Muscle of leg (tissue), 11 donors: Measurements from ENCODE around the gene NFASC. TPM values are rescaled to one million over a fixed set of nuclear protein-coding genes. Genes with fewer than 3 reads are reported as not detected.

Source experiments
- DNase-seq: peaks from one replicate; pipeline ENCODE4 v3.0.0; 2013
- H3K27ac ChIP-seq: one replicate; pipeline ENCODE4 v1.5.1; 2013; ENCODE audit warnings: mild to moderate bottlenecking, low read length, control low read depth
- H3K27me3 ChIP-seq: one replicate; pipeline ENCODE4 v1.6.1; 2013; ENCODE audit warnings: low read length; ENCODE audit not compliant: control insufficient read depth, insufficient read depth
- H3K36me3 ChIP-seq: one replicate; pipeline ENCODE4 v1.6.1; 2013; ENCODE audit warnings: low read length; ENCODE audit not compliant: control insufficient read depth, insufficient read depth
- H3K4me1 ChIP-seq: one replicate; pipeline ENCODE4 v1.6.1; 2013; ENCODE audit warnings: low read length; ENCODE audit not compliant: control insufficient read depth, insufficient read depth
- H3K4me3 ChIP-seq: one replicate; pipeline ENCODE4 v1.5.1; 2013; ENCODE audit warnings: low read length, control low read depth
- H3K9me3 ChIP-seq: replicated peaks from 2 replicates; pipeline ENCODE4 v1.6.1; 2013; ENCODE audit warnings: low read depth, low read length; ENCODE audit not compliant: control insufficient read depth
- WGBS: methylation state at CpG from one replicate; pipeline ENCODE4 v1.1.5; 2013; ENCODE audit warnings: missing lambda C conversion rate; ENCODE audit not compliant: insufficient coverage; 5-methylcytosine and 5-hydroxymethylcytosine counted together
- polyA plus RNA-seq, 8 donors: library from polyadenylated mRNA; unstranded; fragments of 120-200 nt; gene quantifications; one replicate each; pipeline versions ENCODE4 v1.2.1 to v1.2.3, GENCODE V29; 2013; ENCODE audit warnings: inconsistent platforms in 1 of 8, low replicate concordance in 1 of 8; ENCODE audit not compliant: insufficient read length in 8 of 8, insufficient read depth in 1 of 8
- total RNA-seq: library from RNA; stranded (reverse); fragments of 120-200 nt; gene quantifications from one replicate; pipeline ENCODE4 v1.2.4, GENCODE V29; 2013

NFASC gene
- total and polyA plus RNA-seq, 9 donors, result 0.81 to 1.8 (median 1.1) TPM

DNA sequence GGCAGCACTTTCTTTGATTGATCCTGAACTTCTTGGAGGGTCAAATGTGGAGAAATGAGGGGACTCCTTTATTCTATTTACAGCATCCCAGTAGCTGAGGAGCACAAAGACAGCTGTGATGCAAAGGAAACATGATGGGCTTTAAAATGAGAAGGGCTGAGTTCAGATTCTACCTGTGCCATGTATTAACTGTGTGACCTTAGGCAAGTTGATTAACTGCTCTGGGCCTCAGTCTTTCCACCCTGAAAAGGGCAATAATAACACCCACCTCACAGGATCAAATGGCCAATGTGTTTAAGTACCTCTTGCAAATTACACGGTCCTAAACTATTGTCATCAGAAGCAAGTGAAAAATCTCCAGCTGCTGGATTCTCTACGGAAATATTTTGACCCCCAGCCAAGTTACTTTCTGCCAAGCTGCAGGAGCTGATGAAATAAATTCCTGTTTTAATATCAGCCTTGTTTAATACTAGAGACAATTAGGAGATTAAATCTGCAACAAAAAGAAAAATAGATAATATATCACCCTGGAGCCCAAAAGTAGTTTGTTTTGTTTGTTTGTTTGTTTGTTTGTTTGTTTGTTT lies 197.9 kb downstream of the NFASC start:
- Histone ChIP-seq H3K27me3 (peaks cover 2% of the 10 kb centered on the region), H3K36me3 (no peaks in the 10 kb centered on the region), H3K4me1 (no peaks in the 10 kb centered on the region), H3K27ac (no peak overlapping the region), H3K4me3 (no peak overlapping the region), H3K9me3 (no peaks in the 10 kb centered on the region)
- WGBS, result no CpG with 5 or more reads among the region's 2 CpGs
- DNase-seq, result peak; percentile 43

DNA sequence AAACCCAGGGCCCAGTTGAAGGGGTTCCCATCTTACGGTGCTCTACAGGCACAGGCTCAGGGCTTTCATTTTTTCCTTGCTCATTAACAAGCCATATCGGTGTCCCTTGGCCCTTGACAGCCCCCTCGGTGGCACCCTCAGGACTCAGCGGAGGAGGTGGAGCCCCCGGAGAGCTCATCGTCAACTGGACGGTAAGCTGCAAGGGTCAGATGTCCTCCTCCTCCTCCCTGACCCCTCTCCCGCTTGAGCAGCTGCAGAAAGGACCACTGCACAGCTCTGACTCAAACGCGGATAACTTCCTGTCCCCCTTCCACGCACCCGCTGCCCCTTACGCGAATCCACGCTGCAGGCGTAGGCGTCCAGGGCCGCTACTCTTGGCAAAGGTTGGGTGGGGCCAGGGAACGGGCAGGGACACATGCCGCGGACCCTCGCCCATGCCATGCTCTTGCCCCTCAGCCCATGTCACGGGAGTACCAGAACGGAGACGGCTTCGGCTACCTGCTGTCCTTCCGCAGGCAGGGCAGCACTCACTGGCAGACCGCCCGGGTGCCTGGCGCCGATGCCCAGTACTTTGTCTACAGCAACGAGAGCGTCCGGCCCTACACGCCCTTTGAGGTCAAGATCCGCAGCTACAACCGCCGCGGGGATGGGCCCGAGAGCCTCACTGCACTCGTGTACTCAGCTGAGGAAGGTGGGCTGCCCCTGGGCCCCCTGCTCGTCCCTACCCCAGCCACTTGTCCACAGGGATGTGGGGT lies 198.9 kb downstream of the NFASC start:
- WGBS, result 77% methylated on average over 40 of the region's 42 CpGs
- no peak for DNase-seq
- Histone ChIP-seq H3K4me3 (no peak overlapping the region), H3K4me1 (no peaks in the 10 kb centered on the region), H3K9me3 (no peaks in the 10 kb centered on the region), H3K36me3 (no peaks in the 10 kb centered on the region), H3K27me3 (no peaks in the 10 kb centered on the region), H3K27ac (no peak overlapping the region)

DNA sequence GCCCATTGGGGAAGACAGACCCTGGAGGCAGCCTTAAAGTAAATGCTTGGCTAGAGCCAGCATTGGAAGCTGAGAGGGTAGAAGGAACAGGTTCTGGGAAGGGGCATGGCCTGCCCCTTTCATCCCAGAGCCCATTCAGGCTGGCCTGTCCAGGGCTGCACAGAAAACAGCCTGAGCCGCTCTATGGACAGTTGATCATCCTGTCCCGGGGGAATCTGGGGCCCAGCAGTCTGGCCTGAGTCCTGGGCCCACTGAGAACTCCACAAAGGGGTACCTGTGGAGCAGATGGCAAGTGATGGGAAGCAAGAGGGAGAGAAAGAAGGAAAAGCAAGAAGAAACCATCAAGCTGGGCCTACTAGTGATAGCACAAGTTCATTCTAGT lies 200.4 kb downstream of the NFASC start:
- H3K27ac ChIP-seq, result no peak overlapping the region
- no peak for DNase-seq
- no peaks in the 10 kb centered on the region for H3K4me1 ChIP-seq
- no peaks in the 10 kb centered on the region for H3K9me3 ChIP-seq
- no peaks in the 10 kb centered on the region for H3K27me3 ChIP-seq
- H3K4me3 ChIP-seq, result no peak overlapping the region
- WGBS, result 76% methylated on average over 2 of the region's 2 CpGs
- no peaks in the 10 kb centered on the region for H3K36me3 ChIP-seq

DNA sequence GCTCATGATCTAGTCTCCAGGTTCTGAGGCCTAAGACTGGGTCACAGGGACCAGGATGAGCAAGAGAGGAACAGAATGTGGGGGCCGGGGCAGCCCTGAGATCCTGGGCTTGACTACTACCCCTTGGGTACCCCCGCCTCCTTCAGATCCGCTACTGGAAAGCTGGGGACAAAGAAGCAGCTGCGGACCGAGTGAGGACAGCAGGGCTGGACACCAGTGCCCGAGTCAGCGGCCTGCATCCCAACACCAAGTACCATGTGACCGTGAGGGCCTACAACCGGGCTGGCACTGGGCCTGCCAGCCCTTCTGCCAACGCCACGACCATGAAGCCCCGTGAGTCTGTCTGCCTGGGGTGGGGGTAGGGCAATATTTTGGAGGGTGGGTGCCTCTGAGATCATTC lies 201.1 kb downstream of the NFASC start:
- Histone ChIP-seq H3K36me3 (no peaks in the 10 kb centered on the region), H3K9me3 (no peaks in the 10 kb centered on the region), H3K4me1 (no peaks in the 10 kb centered on the region), H3K27me3 (no peaks in the 10 kb centered on the region), H3K27ac (no peak overlapping the region), H3K4me3 (no peak overlapping the region)
- 70% methylated on average over 7 of the region's 12 CpGs for WGBS
- DNase-seq, result no peak

DNA sequence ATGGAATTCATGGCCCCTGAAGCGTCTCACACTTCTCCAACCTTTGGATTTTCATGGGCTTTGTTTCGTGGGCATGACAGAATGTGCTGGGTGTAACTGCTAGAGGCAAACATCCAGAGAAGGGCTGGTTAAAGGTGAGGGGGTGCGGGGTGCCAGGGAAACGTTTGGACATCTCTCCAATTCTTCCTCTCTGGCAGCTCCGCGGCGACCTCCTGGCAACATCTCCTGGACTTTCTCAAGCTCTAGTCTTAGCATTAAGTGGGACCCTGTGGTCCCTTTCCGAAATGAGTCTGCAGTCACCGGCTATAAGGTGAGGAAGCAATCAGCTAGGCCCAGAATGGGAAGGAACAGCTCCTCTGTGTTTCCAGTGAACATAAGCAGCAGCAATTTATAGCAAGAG lies 201.6 kb downstream of the NFASC start:
- H3K4me3 ChIP-seq, result no peak overlapping the region
- H3K9me3 ChIP-seq, result no peaks in the 10 kb centered on the region
- no peaks in the 10 kb centered on the region for H3K27me3 ChIP-seq
- no peaks in the 10 kb centered on the region for H3K4me1 ChIP-seq
- H3K36me3 ChIP-seq, result no peaks in the 10 kb centered on the region
- no peak for DNase-seq
- 83% methylated on average over 6 of the region's 9 CpGs for WGBS
- H3K27ac ChIP-seq, result no peak overlapping the region

Other genes starting within 250 kb of the NFASC start
- gene LRRN2, start 185.1 kb upstream of the NFASC start, total RNA-seq, result 2.7 TPM
- gene LRRN2, start 185.1 kb upstream of the NFASC start, polyA plus RNA-seq, result 1 to 10 TPM; 4.9 to 9.8 (median 6.1) TPM
- 0.93 TPM for gene CNTN2, start 172.3 kb downstream of the NFASC start, total RNA-seq
- gene CNTN2, start 172.3 kb downstream of the NFASC start, polyA plus RNA-seq, result 1 to 10 TPM in 3 of 8 donors, under 1 TPM in 5; 0.23 to 1.5 (median 0.72) TPM
- 1.6 TPM for gene TMEM81, start 213.6 kb downstream of the NFASC start, total RNA-seq
- gene TMEM81, start 213.6 kb downstream of the NFASC start, polyA plus RNA-seq, result 1 to 10 TPM; 1.5 to 3.3 (median 2.3) TPM